Endothelial cell of umbilical vein (primary cell): ENCODE results near the gene INSC.

Experiments used
- CTCF ChIP-seq, 2 donors: IDR thresholded peaks; 1 replicate in 1 of 2; 2 replicates in 1 of 2; pipeline ENCODE4 v1.5.1; 2011; ENCODE audit warnings: low read length in 2 of 2, mild to moderate bottlenecking in 2 of 2, moderate library complexity in 2 of 2, control low read depth in 1 of 2, inconsistent platforms in 1 of 2, low read depth in 1 of 2; ENCODE audit not compliant: insufficient read depth in 1 of 2; ENCODE audit errors: extremely low read depth in 1 of 2
- EZH2 ChIP-seq: IDR thresholded peaks from 2 replicates; pipeline ENCODE4 v1.6.1; 2012; ENCODE audit warnings: borderline replicate concordance, low read depth, mild to moderate bottlenecking, moderate library complexity, low read length, inconsistent platforms; ENCODE audit not compliant: severe bottlenecking
- FOS ChIP-seq: IDR thresholded peaks from 2 replicates; pipeline ENCODE4 v1.6.1; 2011; ENCODE audit warnings: mild to moderate bottlenecking, low read length, moderate library complexity, borderline replicate concordance; ENCODE audit not compliant: insufficient read depth
- GATA2 ChIP-seq: IDR thresholded peaks from 2 replicates; pipeline ENCODE4 v1.7.0; 2011; ENCODE audit warnings: low read depth, mild to moderate bottlenecking, moderate library complexity, mixed read lengths, low read length; ENCODE audit not compliant: insufficient read length, insufficient read depth
- JUN ChIP-seq: IDR thresholded peaks from 2 replicates; pipeline ENCODE4 v1.6.1; 2011; ENCODE audit warnings: borderline replicate concordance, low read depth; ENCODE audit not compliant: insufficient read length, insufficient read depth
- POLR2A ChIP-seq: IDR thresholded peaks from 2 replicates; pipeline ENCODE4 v1.6.1; 2012; ENCODE audit warnings: low read depth, mild to moderate bottlenecking, control low read depth, low read length
- POLR2AphosphoS5 ChIP-seq: IDR thresholded peaks from 2 replicates; pipeline ENCODE4 v1.6.1; 2012; ENCODE audit warnings: low read depth, mild to moderate bottlenecking, control low read depth, low read length, moderate library complexity; ENCODE audit not compliant: insufficient read depth
- TF ChIP-seq, protein P1 (sequence below): IDR thresholded peaks from 2 replicates; pipeline ENCODE4 v1.6.1; 2011; ENCODE audit not compliant: insufficient read depth, insufficient read length

- TF ChIP-seq CTCF (IDR thresholded peaks at IDR 0.05; ENCODE audit: extremely low read depth in 1 of 2, insufficient read depth in 1 of 2, low read depth in 1 of 2, low read length in 2 of 2): no peak
- TF ChIP-seq POLR2A: no peak
- no peak for TF ChIP-seq EZH2
- no peak for TF ChIP-seq POLR2AphosphoS5
- TF ChIP-seq, protein P1, sequence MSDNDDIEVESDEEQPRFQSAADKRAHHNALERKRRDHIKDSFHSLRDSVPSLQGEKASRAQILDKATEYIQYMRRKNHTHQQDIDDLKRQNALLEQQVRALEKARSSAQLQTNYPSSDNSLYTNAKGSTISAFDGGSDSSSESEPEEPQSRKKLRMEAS: no peak
- TF ChIP-seq JUN: no peak
- TF ChIP-seq FOS: no peak
- TF ChIP-seq GATA2: no peak
Observed at GRCh38 chr11:15145151-15145550, 30.4 kb downstream of the INSC start.
